GM15510 (cell line): Measurements from ENCODE around the gene FCN3.

Experiments
- POLR2A ChIP-seq: IDR thresholded peaks from 3 replicates; pipeline ENCODE4 v1.6.1; 2011; ENCODE audit warnings: borderline replicate concordance; ENCODE audit not compliant: insufficient read length; ENCODE audit errors: extremely low read depth

Gene FCN3

GRCh38 chr1:27358928-27359313, 15.7 kb downstream of the FCN3 start:
- no peak for TF ChIP-seq POLR2A

- TF ChIP-seq POLR2A: no peak
Observed at GRCh38 chr1:27358038-27358927, 16.3 kb downstream of the FCN3 start.

- TF ChIP-seq POLR2A: no peak
Observed at GRCh38 chr1:27357281-27358037, 17.2 kb downstream of the FCN3 start.

- TF ChIP-seq POLR2A: no peak
Observed at GRCh38 chr1:27356619-27357280, 17.9 kb downstream of the FCN3 start.

- no peak for TF ChIP-seq POLR2A
Observed at GRCh38 chr1:27356277-27356618, 18.4 kb downstream of the FCN3 start.

GRCh38 chr1:27355683-27356082, 18.9 kb downstream of the FCN3 start:
- no peak for TF ChIP-seq POLR2A

GRCh38 chr1:27353629-27354028, 21.0 kb downstream of the FCN3 start:
- TF ChIP-seq POLR2A: no peak

- no peak for TF ChIP-seq POLR2A
Observed at GRCh38 chr1:27353166-27353565, 21.5 kb downstream of the FCN3 start.

- no peak for TF ChIP-seq POLR2A
Observed at GRCh38 chr1:27351541-27352107, 23.0 kb downstream of the FCN3 start.

- no peak for TF ChIP-seq POLR2A
Observed at GRCh38 chr1:27350663-27351540, 23.7 kb downstream of the FCN3 start.

GRCh38 chr1:27349784-27350662, 24.6 kb downstream of the FCN3 start:
- no peak for TF ChIP-seq POLR2A

- no peak for TF ChIP-seq POLR2A
Observed at GRCh38 chr1:27348861-27349783, 25.5 kb downstream of the FCN3 start.

GRCh38 chr1:27346991-27347624, 27.5 kb downstream of the FCN3 start:
- TF ChIP-seq POLR2A: no peak
